ENCODE results near the gene PPT1.

PPT1 gene

DNA sequence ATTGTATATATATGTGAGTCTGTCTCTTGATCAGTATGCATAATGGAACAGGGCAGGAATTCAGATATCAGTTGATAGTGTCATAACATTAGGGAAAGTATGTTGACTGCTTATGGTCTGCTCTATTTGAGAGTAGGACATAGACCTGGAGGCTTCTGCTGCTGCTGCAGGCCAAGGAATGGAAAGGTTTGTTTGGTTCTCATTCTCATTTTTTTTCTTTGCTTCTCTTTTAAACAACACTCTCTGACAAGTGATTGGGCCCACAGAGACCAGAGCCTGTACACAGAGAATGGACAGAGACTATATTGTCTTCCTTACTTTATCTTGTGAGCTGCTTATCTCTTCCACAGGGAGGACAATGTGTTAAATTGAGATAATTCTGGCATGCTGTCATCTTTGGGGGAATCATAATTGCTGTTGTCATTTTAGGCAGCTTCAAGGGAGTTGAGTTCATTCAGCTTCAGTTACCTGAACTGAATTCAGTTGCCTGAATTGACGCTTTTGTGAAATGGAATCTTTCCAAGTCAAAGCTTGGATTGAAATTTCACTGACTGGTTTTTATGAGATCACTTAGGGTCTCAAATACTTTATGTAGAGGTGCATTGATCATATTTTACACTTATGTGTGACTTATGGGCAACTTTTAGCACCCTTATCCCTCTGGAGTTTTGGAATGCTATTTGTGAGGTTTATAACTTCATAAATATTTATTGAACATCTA, 39.6 kb downstream of the PPT1 start:
- peaks cover 38% of the 10 kb centered on the region for H3K4me1 ChIP-seq (ENCODE audit: insufficient read depth, poor library complexity, severe bottlenecking)
- DNase-seq (ENCODE audit: low spot score), result no peak
- ATAC-seq (ENCODE audit: low read depth), result no peak
- no peaks in the 10 kb centered on the region for H3K27me3 ChIP-seq (ENCODE audit: insufficient read depth, poor library complexity, severe bottlenecking)
- TF ChIP-seq, protein P1, sequence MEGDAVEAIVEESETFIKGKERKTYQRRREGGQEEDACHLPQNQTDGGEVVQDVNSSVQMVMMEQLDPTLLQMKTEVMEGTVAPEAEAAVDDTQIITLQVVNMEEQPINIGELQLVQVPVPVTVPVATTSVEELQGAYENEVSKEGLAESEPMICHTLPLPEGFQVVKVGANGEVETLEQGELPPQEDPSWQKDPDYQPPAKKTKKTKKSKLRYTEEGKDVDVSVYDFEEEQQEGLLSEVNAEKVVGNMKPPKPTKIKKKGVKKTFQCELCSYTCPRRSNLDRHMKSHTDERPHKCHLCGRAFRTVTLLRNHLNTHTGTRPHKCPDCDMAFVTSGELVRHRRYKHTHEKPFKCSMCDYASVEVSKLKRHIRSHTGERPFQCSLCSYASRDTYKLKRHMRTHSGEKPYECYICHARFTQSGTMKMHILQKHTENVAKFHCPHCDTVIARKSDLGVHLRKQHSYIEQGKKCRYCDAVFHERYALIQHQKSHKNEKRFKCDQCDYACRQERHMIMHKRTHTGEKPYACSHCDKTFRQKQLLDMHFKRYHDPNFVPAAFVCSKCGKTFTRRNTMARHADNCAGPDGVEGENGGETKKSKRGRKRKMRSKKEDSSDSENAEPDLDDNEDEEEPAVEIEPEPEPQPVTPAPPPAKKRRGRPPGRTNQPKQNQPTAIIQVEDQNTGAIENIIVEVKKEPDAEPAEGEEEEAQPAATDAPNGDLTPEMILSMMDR (IDR thresholded peaks at IDR 0.05; ENCODE audit: poor library complexity, severe bottlenecking), result no peak
- H3K36me3 ChIP-seq (ENCODE audit: low read depth), result peaks cover 76% of the 10 kb centered on the region
- peak overlapping the region; percentile 81 for H3K27ac ChIP-seq (ENCODE audit: poor library complexity, severe bottlenecking)
- H3K9me3 ChIP-seq (ENCODE audit: severe bottlenecking), result no peaks in the 10 kb centered on the region
- no peak overlapping the region for H3K4me3 ChIP-seq (ENCODE audit: severe bottlenecking)

- Histone ChIP-seq H3K36me3 (ENCODE audit: low read depth) (peaks cover 76% of the 10 kb centered on the region), H3K4me3 (ENCODE audit: severe bottlenecking) (no peak overlapping the region), H3K9me3 (ENCODE audit: severe bottlenecking) (no peaks in the 10 kb centered on the region), H3K27ac (ENCODE audit: poor library complexity, severe bottlenecking) (peak overlapping the region; percentile 81), H3K27me3 (ENCODE audit: insufficient read depth, poor library complexity, severe bottlenecking) (no peaks in the 10 kb centered on the region), H3K4me1 (ENCODE audit: insufficient read depth, poor library complexity, severe bottlenecking) (peaks cover 38% of the 10 kb centered on the region)
- TF ChIP-seq, protein P1 (IDR thresholded peaks at IDR 0.05; ENCODE audit: poor library complexity, severe bottlenecking), result no peak
- DNase-seq (ENCODE audit: low spot score), result no peak
- no peak for ATAC-seq (ENCODE audit: low read depth)
These were observed 40.3 kb downstream of the PPT1 start for GRCh38 chr1:40056519-40057309.

DNA sequence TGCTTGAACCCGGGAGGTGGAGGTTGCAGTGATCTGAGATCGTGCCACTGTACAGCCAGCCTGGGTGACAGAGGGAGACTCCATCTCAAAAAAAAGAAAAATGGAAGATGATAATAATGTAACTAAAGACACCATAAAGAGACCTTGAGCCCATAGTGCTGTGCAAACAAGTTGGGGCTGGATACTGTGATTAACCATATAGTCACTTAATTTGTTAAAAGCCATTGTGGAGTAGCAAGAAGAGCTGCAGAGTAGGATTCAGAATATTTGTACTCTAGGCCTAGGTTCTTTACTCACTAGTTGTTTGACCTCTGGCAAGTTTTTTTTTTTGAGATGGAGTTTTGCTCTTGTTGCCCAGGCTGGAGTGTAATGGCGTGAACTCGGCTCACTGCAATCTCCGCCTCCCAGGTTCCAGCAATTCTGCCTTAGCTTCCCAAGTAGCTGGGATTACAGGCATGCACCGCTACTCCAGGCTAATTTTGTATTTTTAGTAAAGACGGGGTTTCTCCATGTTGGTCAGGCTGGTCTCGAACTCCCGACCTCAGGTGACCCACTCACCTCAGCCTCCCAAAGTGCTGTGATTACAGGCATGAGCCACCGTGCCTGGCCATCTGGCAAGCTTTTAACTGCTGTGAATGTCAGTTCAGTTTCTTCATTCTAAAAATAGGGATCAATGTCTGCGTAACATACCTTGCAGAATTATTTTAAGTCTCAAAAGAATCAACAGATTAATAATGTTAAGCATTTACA, 43.7 kb downstream of the PPT1 start:
- Histone ChIP-seq H3K4me3 (ENCODE audit: severe bottlenecking) (no peak overlapping the region), H3K27me3 (ENCODE audit: insufficient read depth, poor library complexity, severe bottlenecking) (no peaks in the 10 kb centered on the region), H3K36me3 (ENCODE audit: low read depth) (peaks cover 73% of the 10 kb centered on the region), H3K4me1 (ENCODE audit: insufficient read depth, poor library complexity, severe bottlenecking) (peaks cover 24% of the 10 kb centered on the region), H3K27ac (ENCODE audit: poor library complexity, severe bottlenecking) (peak overlapping the region; percentile 31), H3K9me3 (ENCODE audit: severe bottlenecking) (no peaks in the 10 kb centered on the region)
- TF ChIP-seq, protein P1 (IDR thresholded peaks at IDR 0.05; ENCODE audit: poor library complexity, severe bottlenecking), result no peak
- peak; percentile 77 for ATAC-seq (ENCODE audit: low read depth)
- no peak for DNase-seq (ENCODE audit: low spot score)

DNA sequence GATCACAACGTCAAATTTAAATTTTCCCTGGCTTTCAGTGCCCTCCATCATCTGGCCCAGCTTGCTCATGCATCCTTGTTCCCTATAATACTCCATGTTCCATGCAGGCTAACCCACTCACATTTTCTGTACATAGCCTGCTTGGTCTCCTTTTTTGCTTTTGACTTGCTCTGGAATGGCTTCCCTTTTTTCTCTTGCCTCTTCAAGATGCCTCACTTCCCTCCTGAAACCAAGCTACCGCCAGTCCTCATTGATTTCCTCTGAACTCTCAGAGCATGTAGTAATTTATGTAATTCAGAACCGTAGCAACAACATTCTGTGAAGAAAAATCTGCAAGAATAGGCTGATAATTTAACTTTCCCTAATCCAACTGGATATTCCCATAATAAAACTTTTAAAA, 46.2 kb downstream of the PPT1 start:
- Histone ChIP-seq H3K4me3 (ENCODE audit: severe bottlenecking) (no peak overlapping the region), H3K27me3 (ENCODE audit: insufficient read depth, poor library complexity, severe bottlenecking) (no peaks in the 10 kb centered on the region), H3K9me3 (ENCODE audit: severe bottlenecking) (no peaks in the 10 kb centered on the region), H3K4me1 (ENCODE audit: insufficient read depth, poor library complexity, severe bottlenecking) (peaks cover 14% of the 10 kb centered on the region), H3K27ac (ENCODE audit: poor library complexity, severe bottlenecking) (no peak overlapping the region), H3K36me3 (ENCODE audit: low read depth) (peaks cover 76% of the 10 kb centered on the region)
- ATAC-seq (ENCODE audit: low read depth) (no peak), DNase-seq (ENCODE audit: low spot score) (no peak)
- TF ChIP-seq, protein P1 (IDR thresholded peaks at IDR 0.05; ENCODE audit: poor library complexity, severe bottlenecking), result no peak
